OCI-M2 (cell line): ENCODE measurements around the gene FKBP15.
"Not testable (repeated sequence)": the region's sequence is repeated elsewhere in the genome, so short reads cannot be mapped to it uniquely, and the experiment has no call there.

Experiments
- DNase-seq: peaks from one replicate; lab custom pipeline; 2025; ENCODE audit not compliant: unreplicated experiment; lab: John Stamatoyannopoulos, UW

FKBP15 gene

DNA sequence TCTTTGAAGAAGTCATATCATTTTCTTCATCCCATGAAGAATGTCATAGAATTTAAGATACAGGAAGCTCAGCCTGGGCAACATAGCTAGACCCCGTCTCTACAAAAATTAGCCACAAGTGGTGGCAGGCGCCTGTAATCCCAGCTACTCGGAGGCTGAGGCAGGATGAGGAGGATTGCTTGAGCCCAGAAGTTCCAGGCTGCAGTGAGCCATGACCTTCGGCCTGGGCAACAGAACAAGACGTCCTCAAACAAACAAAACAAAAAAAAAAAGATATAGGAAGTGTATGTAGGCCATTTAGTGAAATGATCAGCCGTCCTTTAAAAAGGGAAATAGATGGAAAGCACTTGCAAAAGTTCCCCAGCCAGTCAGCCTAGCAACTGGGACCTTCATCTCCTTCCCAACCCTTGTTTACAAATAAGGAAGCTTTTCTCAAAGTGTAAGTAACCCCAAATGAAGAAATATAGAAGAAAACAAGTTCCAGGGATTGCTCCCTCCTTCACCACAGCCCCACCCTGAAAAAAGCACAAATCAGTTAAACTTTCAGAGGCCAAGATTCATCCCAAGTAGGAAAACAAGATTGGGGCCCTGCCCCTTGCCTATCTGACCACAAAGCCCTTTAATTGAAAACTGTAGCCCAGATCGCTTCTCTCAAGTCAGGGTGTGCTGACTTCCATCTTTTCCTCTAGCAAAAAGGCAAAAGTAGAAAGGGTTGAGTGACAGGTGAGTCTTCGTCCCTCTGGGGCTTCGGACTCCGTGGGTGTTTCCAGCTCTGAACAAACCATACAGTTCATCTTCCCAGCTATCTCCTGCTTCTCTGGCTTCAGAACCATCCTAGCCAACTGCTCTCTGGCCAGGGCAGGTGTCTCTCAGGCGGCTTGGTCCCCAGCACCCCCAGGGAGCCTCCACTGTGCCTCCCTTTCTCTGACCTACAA lies 69.1 kb downstream of the FKBP15 start:
- no peak for DNase-seq

DNA sequence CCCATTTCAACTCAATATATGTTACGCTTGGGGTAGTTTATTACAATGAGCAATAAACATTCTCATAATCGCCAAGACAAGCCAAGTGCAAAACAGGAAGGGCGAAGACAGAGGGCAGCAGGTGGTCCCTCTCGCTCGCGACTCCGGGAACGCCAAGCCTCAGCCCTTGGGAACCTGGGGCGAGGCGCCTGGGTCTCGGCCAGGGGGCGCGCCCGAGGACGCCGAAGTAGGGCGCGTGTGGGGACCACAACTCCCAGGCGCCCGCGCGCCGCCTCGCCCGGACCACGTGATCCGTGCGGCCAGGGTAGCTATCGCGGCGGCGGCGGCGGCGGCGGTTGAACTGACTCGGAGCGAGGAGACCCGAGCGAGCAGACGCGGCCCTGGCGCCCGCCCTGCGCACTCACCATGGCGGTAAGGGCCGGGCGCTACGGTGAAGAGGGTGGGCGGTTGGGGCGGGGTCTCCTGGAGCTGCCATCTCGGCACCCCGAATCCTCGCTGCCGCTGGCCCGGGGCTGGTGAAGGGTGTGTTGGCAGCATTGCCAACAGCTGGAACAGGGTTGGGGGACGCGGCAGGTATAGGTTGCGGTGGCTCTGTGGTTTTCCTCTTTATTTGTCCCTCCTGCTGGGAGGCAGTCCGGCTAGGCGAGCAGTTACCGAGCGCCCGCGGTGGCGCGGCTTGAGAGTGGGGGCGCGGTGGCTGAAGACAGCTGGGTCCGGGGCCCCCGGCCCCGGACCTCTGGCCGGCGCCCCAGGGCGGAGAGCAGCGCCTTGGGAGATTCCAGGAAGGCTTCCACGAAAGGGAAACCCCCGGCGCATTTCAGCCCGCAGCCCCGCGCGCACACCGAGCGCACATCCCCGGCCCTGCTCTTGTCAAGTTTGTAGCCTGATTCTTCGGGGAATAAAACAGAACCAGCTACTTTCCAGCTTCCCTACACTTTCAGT lies 70.1 kb downstream of the FKBP15 start, which contains the start of gene SLC31A2:
Gene SLC31A2, plus strand, starts transcription at position 338 of the 942 bp plus-strand sequence. Its CDS starts 68 bp downstream, at position 406.
- peak; percentile 40 for DNase-seq

DNA sequence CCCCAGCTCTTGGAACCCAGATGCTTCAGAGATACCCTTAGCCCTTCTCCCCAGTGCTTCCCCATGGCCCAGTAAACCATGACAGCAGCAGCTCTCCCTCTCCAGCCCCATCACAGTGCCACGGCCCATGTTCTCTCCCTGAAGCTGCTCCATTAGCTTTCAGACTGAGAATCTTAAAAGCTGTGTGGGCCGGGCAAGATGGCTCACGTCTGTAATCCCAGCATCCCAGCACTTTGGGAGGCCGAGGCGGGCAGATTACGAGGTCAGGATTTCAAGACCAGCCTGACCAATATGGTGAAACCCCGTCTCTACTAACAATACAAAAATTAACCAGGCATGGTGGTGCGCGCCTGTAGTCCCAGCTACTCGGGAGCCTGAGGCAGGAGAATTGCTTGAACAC lies 71.5 kb downstream of the FKBP15 start:
- DNase-seq = not testable (repeated sequence)

DNA sequence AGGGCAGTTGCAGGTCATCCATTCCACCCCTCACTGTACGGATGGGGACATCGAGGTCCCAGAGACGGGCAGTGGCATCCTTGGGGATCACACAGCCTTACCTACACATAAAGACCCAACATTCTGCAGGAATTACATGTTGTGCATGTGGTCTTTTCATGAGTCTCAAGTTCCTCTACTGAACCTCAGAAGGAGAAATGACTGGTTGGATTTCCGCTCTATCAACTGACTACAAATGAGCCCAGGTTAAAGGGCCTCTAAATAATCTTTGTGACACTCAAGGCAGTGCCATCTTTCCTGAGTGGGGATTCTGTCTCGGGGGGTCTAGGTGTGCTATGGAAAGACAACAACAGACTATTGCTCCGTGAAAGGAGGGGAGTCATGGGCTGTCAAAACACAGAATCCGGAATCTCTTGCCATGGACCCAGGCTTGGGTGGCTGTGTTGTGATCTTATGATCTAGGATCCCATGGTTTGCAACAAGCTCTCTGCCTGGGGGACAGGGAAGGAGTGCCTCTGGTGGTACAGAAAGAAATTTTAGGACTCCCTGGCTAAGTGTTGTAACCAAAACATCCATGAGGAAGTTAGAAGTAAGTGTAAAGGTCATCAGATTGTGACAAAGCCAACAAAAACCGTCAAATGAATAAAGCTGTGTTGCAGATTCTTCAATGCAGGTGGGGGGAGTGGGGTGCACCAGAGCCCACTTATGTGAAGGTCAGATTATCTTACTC lies 72.1 kb downstream of the FKBP15 start:
- no peak for DNase-seq

DNA sequence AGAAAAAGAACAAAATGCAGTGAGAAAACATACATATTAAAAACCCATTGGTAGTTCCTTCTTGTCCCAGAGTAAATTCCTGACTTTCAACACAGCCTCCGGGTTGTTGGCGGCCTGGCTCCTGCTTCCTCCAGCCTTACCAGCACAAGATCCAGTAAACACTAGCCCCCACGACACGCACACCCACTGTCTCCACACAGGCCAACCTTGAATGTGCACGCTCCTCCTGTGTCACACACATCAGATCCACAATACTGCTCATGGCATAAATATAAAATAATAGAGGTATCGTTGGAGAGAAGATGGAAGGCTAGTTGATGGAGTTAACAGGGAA lies 72.7 kb downstream of the FKBP15 start:
- DNase-seq = no peak

DNA sequence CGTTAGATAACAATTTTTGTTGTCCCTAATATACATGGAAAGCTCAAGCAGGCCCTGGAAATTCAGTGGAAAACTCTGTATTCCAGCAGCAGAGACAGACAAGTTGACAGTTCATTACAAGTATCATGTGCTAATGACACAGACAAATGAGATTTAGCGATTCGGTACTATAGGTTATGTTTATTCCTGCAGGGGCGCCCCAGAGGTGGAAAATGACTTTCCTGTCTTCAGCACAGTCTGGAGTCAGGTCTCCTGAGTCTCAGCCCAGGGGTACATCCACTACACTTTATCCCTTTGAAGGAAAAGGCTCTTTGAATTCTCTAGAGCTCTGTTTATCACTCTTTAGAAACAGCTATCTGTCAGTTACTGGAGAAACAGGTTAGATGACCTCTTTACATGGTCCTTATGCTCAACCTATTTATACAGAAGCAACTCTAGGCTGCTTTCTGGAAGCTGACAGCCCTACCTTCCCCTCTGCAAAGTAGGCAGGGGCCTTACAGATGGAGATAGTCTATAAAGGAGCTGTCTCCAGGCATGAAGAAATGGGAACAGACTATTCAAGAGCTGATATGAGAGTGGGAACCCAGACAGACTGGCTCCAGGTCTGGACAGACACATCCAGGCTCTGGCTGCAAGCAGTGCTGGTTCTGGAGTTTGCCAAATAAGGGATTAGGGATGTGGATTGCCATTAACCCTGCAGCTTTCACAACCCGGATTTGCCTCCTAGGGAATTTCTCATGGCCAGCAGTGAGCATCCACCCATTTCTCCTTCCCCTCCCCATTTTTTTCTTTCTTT lies 77.4 kb downstream of the FKBP15 start:
- DNase-seq = no peak

DNA sequence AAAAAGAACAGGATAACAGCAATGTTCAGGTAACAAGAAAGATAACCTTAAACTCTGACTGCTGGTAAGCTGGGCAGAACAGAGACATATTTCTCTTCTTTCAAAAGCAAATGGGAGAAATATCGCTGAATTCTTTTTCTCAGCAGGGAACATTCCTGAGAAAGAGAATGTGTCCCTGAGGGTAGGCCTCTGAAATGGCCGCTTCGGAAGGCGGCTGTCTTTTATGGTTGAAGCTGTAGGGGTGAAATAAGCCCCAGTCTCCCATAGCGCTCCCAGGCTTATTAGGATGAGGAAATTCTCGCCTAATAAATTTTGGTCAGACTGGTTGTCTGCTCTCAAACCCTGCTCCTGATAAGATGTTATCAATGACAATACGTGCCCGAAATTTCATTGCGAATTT lies 80.2 kb downstream of the FKBP15 start:
- not testable (repeated sequence) for DNase-seq

DNA sequence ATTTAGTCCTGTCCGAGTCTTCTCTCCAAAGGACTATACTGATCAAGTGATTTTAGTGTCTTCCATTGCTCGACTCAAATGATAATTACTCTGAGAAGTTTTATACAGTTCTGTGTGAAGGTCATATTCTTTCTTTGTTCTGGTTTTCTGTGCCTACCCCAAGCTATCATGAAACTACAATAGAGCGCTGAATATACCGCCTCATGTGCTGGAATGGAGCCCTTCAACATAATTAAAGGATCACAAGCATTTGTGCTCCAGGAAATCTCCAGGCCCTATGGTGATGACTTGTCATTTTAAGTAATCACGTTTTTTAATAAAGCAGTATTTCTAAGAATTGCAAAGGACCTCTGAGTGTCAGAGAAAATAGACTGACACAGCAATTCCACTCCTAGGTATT lies 81.1 kb downstream of the FKBP15 start:
- DNase-seq = no peak

DNA sequence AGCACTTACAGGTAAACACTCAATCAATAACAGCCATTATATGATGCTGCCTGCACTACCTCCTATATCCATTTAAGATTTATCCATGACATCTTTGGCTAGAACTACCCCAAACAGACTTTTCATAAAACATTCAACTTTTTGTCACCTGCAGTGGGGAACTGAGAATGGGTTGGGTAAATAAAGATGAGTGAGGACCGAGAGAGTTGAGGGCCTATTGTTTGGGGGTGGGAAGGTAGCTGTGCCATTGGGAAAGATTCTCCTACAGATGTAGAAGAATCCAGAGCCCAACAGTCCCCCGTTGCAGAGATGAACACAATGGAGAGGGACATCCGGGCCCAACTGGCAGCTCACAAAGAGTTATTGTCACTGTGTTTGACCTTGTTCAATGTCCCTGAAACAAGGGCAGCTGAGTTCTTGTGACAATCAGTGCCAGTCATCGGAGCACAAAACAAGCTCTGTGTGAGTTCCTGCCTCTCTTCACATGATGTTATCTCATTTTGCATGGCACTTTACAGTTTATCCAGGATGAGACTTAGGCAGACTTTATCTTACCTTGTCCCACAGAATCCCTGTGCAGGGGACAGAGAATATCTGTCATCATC lies 81.8 kb downstream of the FKBP15 start:
- no peak for DNase-seq

DNA sequence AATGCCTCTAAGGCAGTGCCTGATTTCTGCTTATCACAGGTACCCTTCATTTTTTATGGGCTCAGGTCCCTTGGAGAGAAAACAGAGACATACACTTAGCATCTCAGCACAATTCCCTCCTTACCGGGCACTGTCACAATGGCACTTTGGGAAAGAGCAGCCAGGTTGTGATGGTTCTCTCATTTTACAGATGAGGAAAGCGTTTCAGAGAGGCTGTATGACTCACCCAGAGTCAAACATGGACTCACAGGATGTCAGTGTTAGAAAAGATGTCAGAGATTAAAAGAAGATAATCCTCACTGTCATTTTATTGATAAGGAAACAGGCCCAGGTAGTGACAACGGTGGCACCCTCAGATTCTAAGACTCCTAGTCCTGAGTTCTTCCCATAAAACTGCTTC lies 82.3 kb downstream of the FKBP15 start:
- DNase-seq = no peak

DNA sequence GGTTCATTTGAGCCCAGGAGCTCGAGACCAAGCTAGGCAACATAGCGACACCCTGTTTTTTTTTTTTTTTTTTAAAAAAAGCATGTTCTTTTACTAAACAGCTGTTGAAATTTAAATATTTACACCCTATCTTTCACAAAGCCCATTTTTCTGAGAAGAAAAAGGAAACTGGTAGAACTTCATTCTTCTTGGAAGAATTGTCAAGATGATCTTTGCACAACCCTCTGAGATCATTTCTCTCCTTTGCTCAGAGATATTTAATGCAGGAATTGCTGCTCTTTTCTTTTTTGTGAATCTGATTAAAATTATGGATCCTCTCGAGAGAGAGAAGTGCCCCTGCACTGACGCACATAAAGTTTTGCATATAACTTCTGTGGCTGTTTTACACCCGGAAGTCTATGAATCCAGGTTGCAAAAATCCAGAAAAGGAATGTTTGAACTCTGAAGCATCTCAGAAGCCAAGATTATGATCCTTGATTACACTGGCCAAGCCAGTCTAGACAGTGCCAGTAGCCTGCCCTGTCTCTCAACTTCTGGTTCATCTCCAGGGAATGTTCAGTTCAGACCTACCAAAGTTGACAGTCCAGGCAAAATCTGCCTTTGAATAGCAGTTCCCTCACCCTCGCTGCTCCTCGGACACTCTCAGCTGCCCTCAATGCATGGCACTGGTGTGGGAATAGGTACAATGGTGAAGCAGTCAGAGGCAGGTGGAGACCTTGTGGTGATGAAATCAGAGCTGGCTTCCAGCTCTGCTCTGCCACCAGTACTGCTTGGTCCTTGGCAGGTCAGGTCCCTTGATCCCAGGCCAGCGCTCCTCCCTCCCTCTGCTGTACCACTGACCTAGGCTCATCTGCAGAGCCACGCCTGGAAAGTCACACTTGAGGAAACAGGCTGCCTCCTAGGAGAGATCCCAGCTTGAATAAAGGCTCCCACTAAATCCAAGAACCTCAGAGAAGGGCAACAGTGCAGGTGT lies 83.6 kb downstream of the FKBP15 start:
- DNase-seq = no peak

DNA sequence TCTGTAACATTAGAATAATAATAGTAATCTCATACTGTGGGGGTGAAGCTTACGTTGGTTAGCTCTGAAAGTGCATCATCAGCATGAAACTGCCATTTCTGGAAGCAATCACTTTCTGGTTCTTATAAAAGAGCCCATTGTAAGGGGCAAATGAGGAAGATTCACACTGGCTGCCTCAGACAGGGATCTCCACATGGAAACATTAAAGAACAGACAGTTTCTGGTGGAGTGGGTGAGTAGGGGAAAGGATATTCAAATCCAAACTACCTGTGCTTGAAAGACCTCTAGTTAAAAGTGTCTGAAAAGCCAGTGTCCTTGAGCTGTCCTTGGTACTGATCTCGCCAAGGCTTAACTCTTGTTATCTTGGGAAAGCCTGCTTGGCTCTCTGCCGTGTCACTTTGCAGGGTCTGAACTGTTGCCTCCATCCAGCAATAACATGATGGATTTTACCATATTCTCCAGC lies 89.4 kb downstream of the FKBP15 start:
- no peak for DNase-seq

DNA sequence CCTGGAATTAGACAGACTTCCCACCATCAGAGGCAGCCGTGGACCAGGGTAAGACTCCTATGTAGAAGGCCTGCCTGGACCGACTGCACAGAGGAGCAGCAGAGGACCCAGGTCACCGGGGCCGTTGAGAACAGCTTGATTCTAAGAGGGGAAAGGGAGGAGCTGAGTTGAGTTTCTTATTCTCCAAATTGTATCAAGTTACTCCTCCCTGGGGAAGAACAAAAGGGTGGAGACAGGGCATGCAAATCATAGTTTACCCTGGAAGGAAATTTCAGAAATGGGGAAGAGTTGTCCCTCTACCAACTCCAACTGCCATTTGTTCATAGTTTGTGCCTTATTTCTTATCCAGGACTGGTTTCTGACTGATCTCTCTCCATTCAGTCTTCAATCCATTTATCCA lies 91.2 kb downstream of the FKBP15 start:
- DNase-seq = no peak

DNA sequence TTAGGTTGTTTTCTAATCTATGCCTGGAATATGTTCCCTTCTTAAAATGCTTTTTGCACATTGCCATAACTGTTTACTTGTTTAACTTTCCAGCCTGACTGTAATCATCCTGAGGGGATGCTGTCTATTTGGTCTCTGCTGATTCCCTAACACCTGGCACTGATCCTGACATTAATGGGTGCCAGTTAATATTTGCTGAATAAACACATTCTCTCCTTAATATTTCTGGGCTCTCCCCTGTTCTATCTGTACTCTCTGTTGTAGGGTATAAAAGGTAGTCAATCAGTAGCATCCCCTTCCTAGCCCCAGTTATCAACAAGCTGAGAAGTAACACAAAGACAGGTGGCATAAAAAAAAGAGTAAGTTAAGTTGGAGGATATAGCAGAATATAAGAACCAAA lies 91.6 kb downstream of the FKBP15 start:
- no peak for DNase-seq

DNA sequence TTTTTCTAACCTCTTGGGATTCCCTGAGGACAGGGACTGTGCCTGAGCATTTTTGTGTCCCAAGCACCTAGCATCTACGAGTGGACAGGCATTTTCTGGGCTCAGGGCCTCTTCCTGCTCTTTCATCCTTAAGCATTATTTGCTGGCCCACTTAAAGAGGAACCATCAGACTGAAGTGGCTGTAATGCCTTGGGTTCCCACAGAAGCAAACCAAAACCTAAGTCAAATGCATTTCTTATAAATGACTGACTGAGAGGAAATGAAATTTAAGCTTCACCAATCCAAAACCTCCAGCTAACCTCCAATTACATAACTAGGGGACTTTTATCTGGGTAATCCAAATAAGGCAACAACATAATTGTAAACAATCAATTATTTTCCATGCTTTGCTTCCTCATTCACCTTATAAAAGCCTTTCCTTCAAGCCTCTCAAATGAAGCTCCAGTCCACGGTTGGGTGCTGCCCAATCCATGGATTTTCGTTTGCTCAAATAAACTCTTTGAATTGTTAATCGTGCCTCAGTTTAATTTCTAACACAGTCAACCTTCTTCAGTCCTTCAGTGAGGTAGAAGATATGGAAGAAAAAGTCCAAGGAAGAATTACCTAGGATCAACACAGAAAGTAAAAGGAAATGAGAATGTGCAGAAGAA lies 95.6 kb downstream of the FKBP15 start:
- no peak for DNase-seq

DNA sequence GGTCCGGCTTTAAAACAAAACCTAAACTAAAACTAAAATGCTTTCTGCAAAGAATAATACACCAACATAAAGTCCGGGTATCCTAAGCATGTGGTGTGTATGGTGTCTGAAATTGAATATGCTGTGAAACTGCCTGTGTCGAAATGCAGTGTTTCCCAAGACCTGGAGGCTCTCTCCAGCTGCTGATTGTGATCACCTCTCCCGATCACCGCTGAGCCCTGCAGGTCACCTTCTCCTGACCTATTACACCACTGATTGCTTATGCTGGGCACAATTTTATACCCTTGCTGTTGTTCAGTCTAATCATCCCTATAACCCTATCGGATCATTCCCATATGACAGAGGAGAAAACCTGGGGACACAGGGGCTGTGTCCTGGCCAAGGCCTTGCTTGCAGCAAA lies 102.2 kb downstream of the FKBP15 start:
- not testable (repeated sequence) for DNase-seq
